GM10266 (cell line): ENCODE data around the gene ARAP2.

Experiments
- DNase-seq: peaks from one replicate; pipeline ENCODE4 v3.0.0; 2012; ENCODE audit errors: extremely low spot score
- CTCF ChIP-seq: IDR thresholded peaks from 2 replicates; pipeline ENCODE4 v1.5.1; 2012; ENCODE audit warnings: mild to moderate bottlenecking, low read depth; ENCODE audit not compliant: control insufficient read depth, insufficient read depth; ENCODE audit errors: missing control alignments

The ARAP2 gene

DNA sequence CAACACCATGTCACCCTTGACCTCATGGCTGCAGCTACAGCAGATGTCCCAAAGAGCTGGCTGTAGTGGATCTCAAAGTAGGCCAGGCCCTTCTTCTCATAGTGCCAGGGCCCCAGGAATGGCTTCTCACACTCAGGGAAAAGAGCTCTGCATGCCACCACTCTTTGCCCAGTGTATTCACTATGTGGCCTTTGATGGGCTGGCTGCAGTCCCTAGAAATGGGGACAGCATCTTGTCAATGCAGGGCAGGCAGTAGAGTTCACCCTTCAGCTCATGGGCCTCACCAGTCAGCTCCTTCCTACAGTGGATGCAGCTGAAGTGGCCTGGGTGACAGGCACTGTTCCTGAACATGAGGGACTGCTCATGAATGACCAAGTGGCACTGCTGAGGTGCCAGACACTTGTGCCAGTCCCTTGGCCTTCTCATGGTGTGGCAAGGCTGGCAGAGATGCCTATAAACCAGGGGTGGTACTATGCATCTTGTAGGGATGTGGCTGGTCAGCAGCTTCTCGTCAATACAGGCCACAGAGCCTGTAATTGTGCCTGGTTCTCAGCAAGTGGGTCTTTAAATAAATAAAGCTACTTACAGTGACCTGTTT lies 178.9 kb downstream of the ARAP2 start:
- TF ChIP-seq CTCF, result no peak
- DNase-seq, result no peak

GRCh38 chr4:36064117-36064516 lies 180.2 kb downstream of the ARAP2 start:
- DNase-seq, result no peak
- no peak for TF ChIP-seq CTCF

GRCh38 chr4:36056136-36056535 lies 188.2 kb downstream of the ARAP2 start:
- DNase-seq, result no peak
- no peak for TF ChIP-seq CTCF

- no peak for TF ChIP-seq CTCF
- DNase-seq, result no peak
These were observed 189.5 kb downstream of the ARAP2 start for GRCh38 chr4:36054694-36055422.

GRCh38 chr4:36053930-36054329 lies 190.4 kb downstream of the ARAP2 start:
- no peak for TF ChIP-seq CTCF
- no peak for DNase-seq

DNA sequence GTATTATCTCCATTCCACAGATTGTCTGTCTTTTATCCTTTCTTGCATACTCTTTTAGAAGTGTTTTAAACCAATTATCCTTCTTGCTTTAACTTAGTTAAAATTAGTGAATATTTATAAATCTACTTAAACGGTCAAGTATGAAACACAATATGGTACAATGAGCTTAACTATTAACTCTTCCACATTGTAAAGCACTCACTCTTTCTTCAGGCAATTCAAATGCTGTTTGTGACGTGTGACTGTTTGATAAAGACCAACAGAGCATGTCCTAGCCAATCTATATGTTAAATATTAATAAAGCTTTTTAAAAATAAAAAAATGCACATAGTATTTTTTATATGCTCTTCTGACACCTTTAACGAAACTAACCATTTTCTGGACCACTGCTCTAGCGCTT lies 192.7 kb downstream of the ARAP2 start:
- DNase-seq, result no peak
- no peak for TF ChIP-seq CTCF

DNA sequence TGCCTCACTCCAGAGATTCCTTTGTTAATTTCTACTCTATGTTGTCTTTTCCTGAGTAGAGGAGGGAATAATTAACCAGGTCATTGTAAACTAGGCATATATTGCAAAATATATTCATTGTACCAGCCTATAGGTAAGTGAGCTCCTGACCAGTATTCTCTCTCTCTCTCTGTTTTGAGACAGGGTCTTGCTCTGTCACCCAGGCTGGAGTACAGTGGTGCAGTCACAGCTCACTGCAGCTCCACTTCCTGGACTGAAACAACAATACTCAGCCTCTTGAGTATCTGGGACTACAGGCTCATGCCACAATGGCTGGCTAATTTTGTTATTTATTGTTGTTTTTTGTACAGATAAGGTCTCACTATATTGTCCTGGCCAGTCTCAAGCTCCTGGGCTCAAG lies 198.3 kb downstream of the ARAP2 start:
- TF ChIP-seq CTCF, result no peak
- no peak for DNase-seq
